ENCODE data around the gene PTPN1.
"Not testable (repeated sequence)": the region's sequence is repeated elsewhere in the genome, so short reads cannot be mapped to it uniquely, and the experiment has no call there.

Gene PTPN1

DNA sequence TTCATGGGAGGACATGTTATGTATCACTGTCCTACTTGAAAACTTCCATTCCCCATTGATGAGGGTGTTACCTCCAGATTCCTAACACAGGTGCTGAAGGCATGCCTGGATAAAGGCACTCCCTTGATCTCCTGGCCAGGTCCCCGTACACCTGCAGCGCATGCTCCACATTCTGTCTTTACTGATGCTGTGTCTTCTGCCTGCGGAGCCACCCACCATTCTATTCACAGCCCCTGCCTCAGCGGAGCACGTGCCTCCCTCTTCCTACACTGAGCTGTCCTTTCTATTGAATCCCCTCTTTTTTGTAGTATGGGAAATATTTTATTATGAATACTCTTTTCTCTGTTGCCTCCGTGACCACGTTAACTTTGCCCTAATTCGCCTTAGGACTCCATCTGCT, 25.0 kb downstream of the PTPN1 start:
- no peak for DNase-seq

- no peak for DNase-seq
These were observed 26.1 kb downstream of the PTPN1 start for GRCh38 chr20:50536333-50536732.

DNA sequence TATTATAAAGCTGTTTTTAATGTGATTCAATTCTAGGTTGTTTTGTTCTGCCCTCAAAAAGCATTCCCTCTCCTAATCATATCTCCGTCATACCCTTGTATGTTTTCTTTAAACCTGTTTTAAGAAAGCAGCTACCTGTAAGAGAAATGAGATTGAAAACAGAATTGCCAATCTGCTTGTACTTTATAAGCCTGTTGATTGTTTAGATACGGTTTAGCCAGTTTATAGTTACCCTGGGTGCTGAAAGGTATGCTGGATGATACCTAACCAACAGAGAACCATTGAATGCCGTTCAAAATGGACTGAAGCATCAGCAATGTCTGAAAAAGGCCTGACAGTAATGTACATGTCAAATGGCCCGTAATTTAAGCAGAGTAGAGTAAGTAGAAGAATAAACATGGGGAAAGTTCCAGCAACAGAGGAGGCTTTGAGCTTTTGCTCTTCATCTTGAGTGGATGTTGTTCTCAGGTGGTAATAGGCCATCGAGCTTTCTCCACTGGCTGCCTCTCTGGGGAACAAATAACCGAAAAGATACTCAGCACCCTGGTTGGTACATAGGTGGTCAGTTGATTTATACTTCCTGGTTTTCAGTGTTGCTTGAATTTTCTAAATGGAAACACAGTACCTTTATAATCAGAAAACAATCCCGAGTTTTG, 27.5 kb downstream of the PTPN1 start:
- no peak for DNase-seq

GRCh38 chr20:50538276-50538675, 28.1 kb downstream of the PTPN1 start:
- no peak for DNase-seq

DNA sequence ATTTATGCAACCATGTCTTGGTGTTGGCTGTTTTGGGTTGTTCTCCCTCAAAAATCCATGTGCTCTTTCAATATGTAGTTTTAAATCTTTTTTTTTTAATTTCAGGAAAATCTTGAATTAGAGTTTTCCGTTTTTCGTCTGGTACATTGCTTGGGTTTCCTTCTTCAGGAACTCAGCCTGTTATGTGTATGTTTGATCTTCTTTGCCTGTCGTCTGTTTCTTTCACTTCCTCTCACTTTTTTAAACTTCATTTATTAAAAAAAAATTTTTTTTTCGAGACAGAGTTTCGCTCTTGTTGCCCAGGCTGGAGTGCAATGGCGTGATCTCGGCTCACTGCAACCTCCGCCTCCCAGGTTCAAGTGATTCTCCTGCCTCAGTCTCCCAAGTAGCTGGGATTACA, 29.6 kb downstream of the PTPN1 start:
- not testable (repeated sequence) for DNase-seq

DNA sequence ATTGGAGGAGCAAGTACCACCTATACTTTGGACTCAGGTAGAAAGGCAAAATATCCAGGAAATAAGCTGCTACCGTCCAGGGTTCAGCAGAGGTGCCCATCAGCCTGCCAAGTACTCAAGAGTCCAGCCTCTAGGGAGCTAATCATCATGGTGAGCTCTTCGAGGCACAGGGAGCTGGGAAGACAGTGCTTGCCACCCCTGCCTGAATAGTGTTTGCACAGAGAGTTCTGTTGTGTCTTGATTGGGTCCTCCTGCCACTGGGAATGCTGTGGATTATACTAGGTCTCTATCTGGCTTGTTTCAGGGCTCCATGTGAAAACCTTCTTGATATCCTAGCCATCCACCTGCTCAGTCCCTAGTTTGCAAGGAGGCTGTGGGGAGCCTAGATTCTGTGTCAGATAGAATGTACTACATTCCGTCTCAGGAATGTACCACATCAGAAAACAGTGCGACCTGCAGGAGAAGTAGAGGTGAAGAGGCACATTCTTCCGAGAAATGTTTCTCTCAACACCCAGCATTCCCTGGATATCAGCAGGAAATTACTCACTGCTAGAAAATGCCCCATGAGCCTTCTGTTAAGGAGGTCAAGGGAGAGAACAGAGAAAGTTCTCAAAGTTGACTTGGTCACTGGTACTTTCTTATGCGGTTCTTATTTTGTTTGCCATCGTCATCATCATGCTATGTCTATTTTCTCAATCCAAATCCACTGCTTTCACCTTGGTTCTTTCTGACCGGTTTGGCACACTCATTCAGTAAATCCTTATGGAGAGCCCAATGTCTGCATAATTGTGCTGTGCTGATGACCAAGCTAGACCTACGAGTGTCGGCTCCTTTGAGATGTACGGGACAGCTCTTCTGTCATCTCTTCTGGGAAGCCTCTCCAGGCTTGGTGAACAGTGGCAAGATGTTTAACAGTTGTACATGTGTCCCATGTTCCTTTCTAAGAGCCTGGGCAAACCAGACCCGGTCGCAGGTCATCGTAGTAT, 30.7 kb downstream of the PTPN1 start:
- DNase-seq, result peak; percentile 82

- no peak for DNase-seq
These were observed 31.4 kb downstream of the PTPN1 start for GRCh38 chr20:50541606-50542041.

- no peak for DNase-seq
These were observed 33.1 kb downstream of the PTPN1 start for GRCh38 chr20:50543326-50543725.

DNA sequence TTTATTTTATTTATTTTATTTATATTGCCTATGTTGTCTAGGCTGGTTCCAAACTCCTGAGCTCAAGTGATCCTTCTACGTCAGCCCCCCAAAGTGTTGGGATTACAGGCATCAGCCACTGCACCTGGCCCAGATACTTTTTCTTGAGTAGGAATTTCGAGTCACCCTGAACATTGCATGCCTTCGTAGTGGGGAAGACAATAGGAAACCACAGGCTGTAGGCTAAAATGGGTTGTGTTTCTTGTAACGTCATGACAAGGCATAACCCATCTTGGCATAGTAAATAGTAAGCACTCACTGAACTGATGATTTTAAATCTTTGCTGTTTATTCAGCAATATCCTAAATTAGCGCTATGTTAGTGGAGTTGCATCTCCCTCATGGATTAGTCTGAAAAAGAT, 34.9 kb downstream of the PTPN1 start:
- no peak for DNase-seq

- DNase-seq, result no peak
These were observed 36.6 kb downstream of the PTPN1 start for GRCh38 chr20:50546729-50547314.

DNA sequence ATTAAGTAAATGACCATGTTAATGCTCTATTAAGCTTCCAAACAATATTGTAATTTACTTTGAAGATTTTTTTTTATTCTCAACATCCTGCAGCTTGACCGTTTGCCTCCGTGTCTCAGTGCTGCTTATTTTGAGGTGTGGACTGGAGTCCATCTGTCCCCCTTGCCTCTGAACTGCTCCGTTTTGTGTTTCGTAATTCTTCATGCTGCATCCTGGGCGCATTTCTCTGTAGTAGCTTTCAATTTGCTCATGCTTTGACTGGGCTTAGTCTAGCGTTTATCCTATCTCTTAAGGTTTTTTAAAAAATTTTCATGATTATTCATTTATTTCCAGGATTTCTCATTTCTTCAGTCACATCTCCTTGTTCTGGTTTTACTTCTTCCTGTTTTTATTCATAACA, 37.8 kb downstream of the PTPN1 start:
- no peak for DNase-seq

DNA sequence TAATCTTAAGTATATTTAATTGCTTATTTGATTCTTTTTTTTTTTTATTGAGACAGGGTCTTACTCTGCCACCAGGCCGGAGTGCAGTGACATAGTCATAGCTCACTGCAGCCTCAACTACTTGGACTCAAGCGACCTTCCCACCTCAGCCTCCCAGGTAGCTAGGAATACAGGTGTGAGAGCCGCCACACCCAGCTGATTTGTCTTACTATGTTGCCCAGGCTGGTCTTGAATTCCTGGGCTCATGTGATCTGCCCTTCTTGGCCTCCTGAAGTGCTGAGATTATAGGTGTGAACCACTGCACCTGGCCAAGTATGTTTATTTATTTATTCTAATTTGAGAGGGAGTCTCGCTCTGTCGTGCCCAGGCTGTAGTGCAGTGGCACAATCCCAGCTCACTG, 38.2 kb downstream of the PTPN1 start:
- no peak for DNase-seq

- DNase-seq, result no peak
These were observed 40.3 kb downstream of the PTPN1 start for GRCh38 chr20:50550531-50550930.

GRCh38 chr20:50551288-50551687, 41.1 kb downstream of the PTPN1 start:
- no peak for DNase-seq

GRCh38 chr20:50552979-50553378, 42.8 kb downstream of the PTPN1 start:
- DNase-seq, result no peak

- no peak for DNase-seq
These were observed 44.8 kb downstream of the PTPN1 start for GRCh38 chr20:50554694-50555579.

DNA sequence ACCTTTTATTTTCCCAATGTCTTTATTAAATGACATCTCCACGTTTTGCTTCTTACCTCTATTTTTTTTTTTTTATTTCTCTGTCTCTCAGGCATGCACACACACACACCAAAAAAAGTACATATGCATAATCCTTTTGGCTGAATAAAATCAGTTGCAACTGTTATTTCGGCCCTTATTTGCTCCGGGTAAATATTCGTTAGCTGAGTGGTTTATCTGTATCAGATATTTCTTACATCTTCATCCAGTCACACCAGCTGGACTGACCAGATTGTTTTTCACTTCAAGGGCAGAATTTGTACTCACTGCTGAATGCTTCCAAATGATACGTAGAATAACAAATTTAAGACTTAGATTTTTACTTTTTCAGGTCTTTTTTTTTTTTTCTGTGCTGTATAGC, 45.5 kb downstream of the PTPN1 start:
- DNase-seq, result no peak

- no peak for DNase-seq
These were observed 47.5 kb downstream of the PTPN1 start for GRCh38 chr20:50557549-50558134.

DNA sequence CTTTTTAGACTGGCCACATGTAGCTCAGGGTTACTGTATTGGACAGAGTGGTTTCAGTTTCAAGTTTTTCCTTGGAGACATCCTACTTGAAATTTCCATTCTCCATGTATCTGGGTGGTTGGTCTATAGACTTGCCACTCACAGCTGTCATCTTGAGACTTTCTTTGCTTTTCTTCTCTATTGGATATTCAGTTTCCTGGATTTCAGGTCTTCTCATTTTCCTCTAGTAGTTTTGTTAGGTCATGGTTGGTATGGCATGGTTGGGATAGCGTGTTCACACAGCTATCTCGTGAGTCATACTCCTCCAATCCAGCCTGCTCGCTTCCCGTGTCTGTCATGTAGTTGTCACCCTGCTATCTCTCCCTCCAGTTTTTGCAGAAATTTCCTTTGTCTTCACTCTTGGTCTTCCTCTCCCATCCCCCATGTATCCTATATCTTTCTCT, 48.3 kb downstream of the PTPN1 start:
- DNase-seq, result peak; percentile 79

GRCh38 chr20:50559149-50559548, 49.0 kb downstream of the PTPN1 start:
- no peak for DNase-seq

- no peak for DNase-seq
These were observed 49.9 kb downstream of the PTPN1 start for GRCh38 chr20:50559856-50560638.
